ENCODE measurements around the gene BABAM2. TPM values are rescaled to one million over a fixed set of nuclear protein-coding genes. Genes with fewer than 3 reads are reported as not detected.

The BABAM2 gene
- total and polyA plus RNA-seq, 2 of the 4 experiments (the other 2 are of a cell fraction), result 20.9 to 23.1 TPM

- no peak overlapping the region for H4K91ac ChIP-seq (ENCODE audit: insufficient read depth, low read depth, low read length)
- H2BK15ac ChIP-seq (ENCODE audit: low read depth, low read length), result no peak overlapping the region
- H3K9me1 ChIP-seq (ENCODE audit: insufficient read depth, low read length), result no peaks in the 10 kb centered on the region
- H2BK20ac ChIP-seq (ENCODE audit: low read depth, low read length), result no peak overlapping the region
- no TSS peak for BruUV-seq (replicated peaks)
- no peak overlapping the region for H3K56ac ChIP-seq (ENCODE audit: extremely low read depth, insufficient read depth, low read length)
- no peaks in the 10 kb centered on the region for H3K4me1 ChIP-seq (ENCODE audit: control insufficient read depth, insufficient read depth, low read length)
- DNase-seq, result no peak
- H3K79me1 ChIP-seq (ENCODE audit: low read depth in 1 of 2, low read length in 2 of 2), result no peaks in the 10 kb centered on the region
- no peak overlapping the region for H2BK120ac ChIP-seq (ENCODE audit: low read depth, low read length)
- no peaks in the 10 kb centered on the region for H3K36me3 ChIP-seq (ENCODE audit: control insufficient read depth, insufficient read depth, low read length)
- no peak overlapping the region for H3K23ac ChIP-seq (ENCODE audit: low read depth, low read length)
- no peak overlapping the region for H3K4ac ChIP-seq (ENCODE audit: low read depth, low read length)
- no peaks in the 10 kb centered on the region for H3K27me3 ChIP-seq (ENCODE audit: control insufficient read depth, insufficient read depth, low read length)
- H4K5ac ChIP-seq (ENCODE audit: low read depth, low read length), result no peak overlapping the region
- H2BK5ac ChIP-seq (ENCODE audit: low read depth, low read length, poor library complexity, severe bottlenecking), result no peak overlapping the region
- dilution Hi-C loops (cut with HindIII; ENCODE audit: low sequenced_read_pairs, unreplicated experiment) (no loop called here), in situ Hi-C loops (cut with MboI; ENCODE audit: low sequenced_read_pairs) (no loop called here), intact Hi-C loops (cut with micrococcal nuclease) (no loop called here)
- no CpG with 5 or more reads among the region's 2 CpGs for WGBS, 2 experiments (ENCODE audit: extremely low coverage in 2 of 2, insufficient read length in 1 of 2)
- POLR2A ChIA-PET (ENCODE audit: unreplicated experiment), result no interaction called here
- ATAC-seq (ENCODE audit: low read depth), result no peak
- H3K4me2 ChIP-seq (ENCODE audit: low read depth, low read length), result no peak overlapping the region
- no peaks in the 10 kb centered on the region for H3K9me3 ChIP-seq (ENCODE audit: control insufficient read depth, insufficient read depth, low read length)
- CTCF ChIA-PET, result no interaction called here
- TF ChIP-seq SMC3 (IDR thresholded peaks at IDR 0.05; ENCODE audit: low read depth, low read length), result no peak
- TF ChIP-seq RCOR1 (IDR thresholded peaks at IDR 0.05; ENCODE audit: insufficient replicate concordance, low read length), result no peak
- TF ChIP-seq MAFK (IDR thresholded peaks at IDR 0.05; ENCODE audit: low read depth, low read length), result no peak
- no peak for TF ChIP-seq MXI1 (IDR thresholded peaks at IDR 0.05; ENCODE audit: borderline replicate concordance, low read depth, low read length)
- no peak for TF ChIP-seq RFX5 (IDR thresholded peaks at IDR 0.05; ENCODE audit: low read depth, low read length)
- TF ChIP-seq BHLHE40 (IDR thresholded peaks at IDR 0.05; ENCODE audit: low read depth, low read length), result no peak
- TF ChIP-seq RAD21 (IDR thresholded peaks at IDR 0.05; ENCODE audit: low read length), result no peak
- TF ChIP-seq FOS (IDR thresholded peaks at IDR 0.05; ENCODE audit: low read depth, low read length), result no peak
- TF ChIP-seq CTCF (conservative IDR thresholded peaks at IDR 0.05; ENCODE audit: low read depth, low read length), result no peak
- no peak overlapping the region for H2AFZ ChIP-seq (replicated peaks; ENCODE audit: low read length, poor library complexity)
- H3K4me3 ChIP-seq (ENCODE audit: insufficient read depth, low read depth, low read length), result no peak overlapping the region
- no peaks in the 10 kb centered on the region for H4K20me1 ChIP-seq (ENCODE audit: insufficient read depth, low read length)
- H3K27ac ChIP-seq (ENCODE audit: insufficient read depth, low read length), result no peak overlapping the region
- no peak overlapping the region for H4K8ac ChIP-seq (ENCODE audit: low read depth in 2 of 2, low read length in 2 of 2)
- peak overlapping the region; percentile 4; the same call in 1 of the 2 replicates for H2AK5ac ChIP-seq (ENCODE audit: low read depth, low read length)
- no peak overlapping the region for H3K18ac ChIP-seq (ENCODE audit: low read depth, low read length)
- H3K9ac ChIP-seq (ENCODE audit: low read depth, low read length), result no peak overlapping the region
- H2AK9ac ChIP-seq (replicated peaks; ENCODE audit: low read depth, low read length, poor library complexity), result no peak overlapping the region
- H3K14ac ChIP-seq (replicated peaks; ENCODE audit: low read depth, low read length), result no peak overlapping the region
These were observed 226.6 kb downstream of the BABAM2 start for GRCh38 chr2:28117104-28117596.
